Right atrium auricular region (tissue), 2 donors: Measurements from ENCODE around the gene ROBO3. TPM values are rescaled to one million over a fixed set of nuclear protein-coding genes. Genes with fewer than 3 reads are reported as not detected.

Source experiments
- DNase-seq: peaks from one replicate; pipeline ENCODE4 v3.0.0-alpha.2; 2019; ENCODE audit warnings: low spot score
- H3K27ac ChIP-seq, 2 donors: fragments of 200-600 bp; sonication (generic); 1 replicate in 1 of 2; 2 replicates in 1 of 2; pipeline ENCODE4 v1.5.1; 2016 to 2019
- H3K27me3 ChIP-seq, 2 donors: fragments of 200-600 bp; sonication (generic); one replicate each; pipeline versions ENCODE4 v1.5.1 to v1.6.0; 2017 to 2019
- H3K36me3 ChIP-seq: fragments of 200-600 bp; sonication (generic); one replicate; pipeline ENCODE4 v1.5.1; 2016
- H3K4me1 ChIP-seq, 2 donors: fragments of 200-600 bp; sonication (generic); one replicate each; pipeline versions ENCODE4 v1.5.1 to v1.6.0; 2017 to 2019
- H3K4me3 ChIP-seq, 2 donors: fragments of 200-600 bp; sonication (generic); 1 replicate in 1 of 2; 2 replicates in 1 of 2; pipeline ENCODE4 v1.5.1; 2017 to 2019; ENCODE audit warnings: mild to moderate bottlenecking in 1 of 2, moderate library complexity in 1 of 2
- H3K9me3 ChIP-seq, 2 donors: fragments of 200-600 bp; sonication (generic); one replicate each; pipeline ENCODE4 v1.5.1; 2019
- total RNA-seq, 2 donors: library from RNA; depleted of rRNA; stranded (reverse); fragments of >200 nt; gene quantifications; one replicate each; pipeline ENCODE4 v1.1.0, GENCODE V29; 2016
- TF ChIP-seq, protein P1 (sequence below), 2 donors: fragments of 200-600 bp; sonication (generic); IDR thresholded peaks; one replicate each; pipeline ENCODE4 v1.5.1; 2019; ENCODE audit warnings: antibody characterized with exemption in 2 of 2

The ROBO3 gene
- total RNA-seq, 2 donors from 2014 or later: 6.4 to 10.1 TPM

GRCh38 chr11:124920870-124921609 lies 55.8 kb downstream of the ROBO3 start:
- Histone ChIP-seq H3K27me3 (no peaks in the 10 kb centered on the region), H3K36me3 (no peaks in the 10 kb centered on the region), H3K4me3 (peak overlapping the region; percentile 35 to 52), H3K27ac (peak overlapping the region; percentile 19 to 62), H3K4me1 (peaks cover 0 to 9% of the 10 kb centered on the region in 2 donors), H3K9me3 (no peaks in the 10 kb centered on the region)
- TF ChIP-seq, protein P1, sequence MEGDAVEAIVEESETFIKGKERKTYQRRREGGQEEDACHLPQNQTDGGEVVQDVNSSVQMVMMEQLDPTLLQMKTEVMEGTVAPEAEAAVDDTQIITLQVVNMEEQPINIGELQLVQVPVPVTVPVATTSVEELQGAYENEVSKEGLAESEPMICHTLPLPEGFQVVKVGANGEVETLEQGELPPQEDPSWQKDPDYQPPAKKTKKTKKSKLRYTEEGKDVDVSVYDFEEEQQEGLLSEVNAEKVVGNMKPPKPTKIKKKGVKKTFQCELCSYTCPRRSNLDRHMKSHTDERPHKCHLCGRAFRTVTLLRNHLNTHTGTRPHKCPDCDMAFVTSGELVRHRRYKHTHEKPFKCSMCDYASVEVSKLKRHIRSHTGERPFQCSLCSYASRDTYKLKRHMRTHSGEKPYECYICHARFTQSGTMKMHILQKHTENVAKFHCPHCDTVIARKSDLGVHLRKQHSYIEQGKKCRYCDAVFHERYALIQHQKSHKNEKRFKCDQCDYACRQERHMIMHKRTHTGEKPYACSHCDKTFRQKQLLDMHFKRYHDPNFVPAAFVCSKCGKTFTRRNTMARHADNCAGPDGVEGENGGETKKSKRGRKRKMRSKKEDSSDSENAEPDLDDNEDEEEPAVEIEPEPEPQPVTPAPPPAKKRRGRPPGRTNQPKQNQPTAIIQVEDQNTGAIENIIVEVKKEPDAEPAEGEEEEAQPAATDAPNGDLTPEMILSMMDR (IDR thresholded peaks at IDR 0.05): peak in 1 of 2 donors; percentile 42
- peak; percentile 73 for DNase-seq

DNA sequence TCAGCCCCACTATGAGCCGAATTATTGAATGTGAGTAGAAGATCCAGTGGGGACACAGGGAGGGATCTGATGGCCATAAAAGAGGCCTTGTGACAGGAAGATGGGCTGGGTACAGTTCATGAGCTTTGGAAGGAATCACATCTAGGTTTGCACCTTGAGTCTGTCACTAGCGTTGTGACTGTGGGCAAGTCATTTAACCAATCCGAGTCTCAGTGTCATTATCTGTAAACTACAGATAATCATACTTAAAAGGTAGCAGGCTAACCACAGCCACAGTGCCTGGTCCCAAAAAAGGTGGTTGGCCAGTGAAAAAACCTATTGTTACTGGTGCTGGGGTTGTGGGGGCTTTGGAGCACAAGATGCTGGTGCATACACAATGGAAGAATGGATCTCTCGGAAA lies 57.6 kb downstream of the ROBO3 start:
- H3K9me3 ChIP-seq: no peaks in the 10 kb centered on the region
- no peak overlapping the region for H3K27ac ChIP-seq
- H3K36me3 ChIP-seq: no peaks in the 10 kb centered on the region
- H3K27me3 ChIP-seq: no peaks in the 10 kb centered on the region
- TF ChIP-seq, protein P1 (IDR thresholded peaks at IDR 0.05): no peak
- no peak overlapping the region for H3K4me3 ChIP-seq
- peaks cover 0 to 9% of the 10 kb centered on the region in 2 donors for H3K4me1 ChIP-seq
- no peak for DNase-seq

DNA sequence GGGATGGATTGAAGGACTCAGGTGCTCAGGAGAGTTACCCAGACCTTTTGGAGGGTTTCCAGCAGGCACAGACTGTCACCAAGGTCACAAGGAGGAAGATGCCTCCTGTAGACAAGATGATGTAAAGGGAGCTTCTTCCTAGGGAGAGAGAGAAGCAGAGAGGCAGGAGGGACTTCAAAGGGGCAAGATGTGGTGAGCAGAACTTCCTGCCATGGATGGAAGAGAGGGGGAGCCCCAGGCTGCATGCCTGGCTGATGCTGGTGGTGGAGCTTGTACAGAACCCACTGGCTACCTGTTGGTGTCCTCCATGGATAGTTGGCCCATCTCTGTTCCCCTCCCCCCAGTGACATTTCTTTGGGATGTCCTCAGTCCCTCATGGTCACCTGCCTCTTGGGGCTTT lies 58.1 kb downstream of the ROBO3 start:
- no peak overlapping the region for H3K27ac ChIP-seq
- H3K27me3 ChIP-seq: no peaks in the 10 kb centered on the region
- no peak for DNase-seq
- TF ChIP-seq, protein P1 (IDR thresholded peaks at IDR 0.05): no peak
- no peaks in the 10 kb centered on the region for H3K36me3 ChIP-seq
- H3K4me3 ChIP-seq: no peak overlapping the region
- no peaks in the 10 kb centered on the region for H3K9me3 ChIP-seq
- peaks cover 0 to 9% of the 10 kb centered on the region in 2 donors for H3K4me1 ChIP-seq

GRCh38 chr11:124928942-124929665 lies 63.9 kb downstream of the ROBO3 start:
- H3K4me3 ChIP-seq: no peak overlapping the region
- no peaks in the 10 kb centered on the region for H3K4me1 ChIP-seq
- TF ChIP-seq, protein P1 (IDR thresholded peaks at IDR 0.05): no peak
- H3K27ac ChIP-seq: no peak overlapping the region
- H3K27me3 ChIP-seq: no peaks in the 10 kb centered on the region
- no peaks in the 10 kb centered on the region for H3K9me3 ChIP-seq
- DNase-seq: no peak
- H3K36me3 ChIP-seq: no peaks in the 10 kb centered on the region

DNA sequence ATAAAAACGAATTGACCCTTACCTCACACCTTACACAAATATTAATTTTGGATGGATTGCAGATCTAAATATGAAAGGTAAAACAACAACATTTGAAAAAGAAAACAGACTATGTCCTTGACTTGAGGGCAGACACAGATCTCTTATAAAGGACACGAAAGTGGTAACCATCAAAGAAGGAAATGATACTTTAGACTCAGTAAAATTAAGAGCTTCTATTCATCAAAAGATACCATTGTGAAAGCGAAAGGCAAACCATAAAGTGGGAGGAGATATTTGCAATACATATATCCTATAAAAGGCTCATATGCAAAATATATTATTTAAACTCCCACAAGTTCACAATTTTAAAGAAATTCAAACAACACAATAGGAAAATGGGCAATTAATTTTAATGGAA lies 65.6 kb downstream of the ROBO3 start:
- H3K4me3 ChIP-seq: no peak overlapping the region
- no peak overlapping the region for H3K27ac ChIP-seq
- no peaks in the 10 kb centered on the region for H3K4me1 ChIP-seq
- no peaks in the 10 kb centered on the region for H3K9me3 ChIP-seq
- DNase-seq: no peak
- H3K36me3 ChIP-seq: no peaks in the 10 kb centered on the region
- H3K27me3 ChIP-seq: no peaks in the 10 kb centered on the region
- TF ChIP-seq, protein P1 (IDR thresholded peaks at IDR 0.05): no peak

Other genes starting within 250 kb of the ROBO3 start
- 10 to 100 TPM; 20.0 to 27.6 TPM for gene TBRG1, start 242.6 kb upstream of the ROBO3 start, total RNA-seq
- 10 to 100 TPM; 12.5 to 40.8 TPM for gene SIAE, start 191.7 kb upstream of the ROBO3 start, total RNA-seq
- gene SPA17, start 191.5 kb upstream of the ROBO3 start, total RNA-seq: 1 to 10 TPM; 4.7 to 5.9 TPM
- gene NRGN, start 125.5 kb upstream of the ROBO3 start, total RNA-seq: 1 to 10 TPM; 2.2 to 2.8 TPM
- 1 to 10 TPM; 1.1 to 6.3 TPM for gene VSIG2, start 113.2 kb upstream of the ROBO3 start, total RNA-seq
- gene ESAM, start 103.1 kb upstream of the ROBO3 start, total RNA-seq: 10 to 100 TPM; 60.6 to 64.6 TPM
- 1 to 10 TPM; 2.9 to 6.5 TPM for gene MSANTD2, start 65.0 kb upstream of the ROBO3 start, total RNA-seq
- 10 to 100 TPM; 16.2 to 21.6 TPM for gene ROBO4, start 32.4 kb downstream of the ROBO3 start, total RNA-seq
- gene HEPN1, start 53.8 kb downstream of the ROBO3 start, total RNA-seq: not detected
- under 1 TPM in 1 of 2 donors, not detected in 1; 0.83 TPM for gene HEPACAM, start 70.6 kb downstream of the ROBO3 start, total RNA-seq
- gene CCDC15, start 88.8 kb downstream of the ROBO3 start, total RNA-seq: under 1 TPM in 1 of 2 donors, not detected in 1; 0.24 TPM
- 1 to 10 TPM; 2.0 to 4.2 TPM for gene SLC37A2, start 197.9 kb downstream of the ROBO3 start, total RNA-seq
- 10 to 100 TPM in 1 of 2 donors, 1 to 10 TPM in 1; 8.3 to 15.3 TPM for gene TMEM218, start 246.2 kb downstream of the ROBO3 start, total RNA-seq